ENCODE results near the gene FLYWCH2.

- TF ChIP-seq CTCF (IDR thresholded peaks at IDR 0.05; ENCODE audit: borderline replicate concordance, extremely low read depth, low read length, poor library complexity, severe bottlenecking) (no peak), EZH2 (IDR thresholded peaks at IDR 0.05; ENCODE audit: borderline replicate concordance, low read depth, low read length, severe bottlenecking) (no peak)
Observed at GRCh38 chr16:2929693-2930092, 46.7 kb downstream of the FLYWCH2 start.

Data from DND-41 (cell line).